Activated CD4-positive, alpha-beta T cell treated with anti-CD3 and anti-CD28 coated beads, Interleukin-2, Interleukin-4, amounts not matched to agents 100 ng/mL and 50 ng/mL, durations not matched to agents 16 hours and 8 hours (primary cell): ENCODE measurements around the gene LBP.
A peak's percentile ranks its signal among the peaks of the same experiment; 100 is the strongest.
"Not testable (repeated sequence)": the region's sequence is repeated elsewhere in the genome, so short reads cannot be mapped to it uniquely, and the experiment has no call there.

Experiments used
- DNase-seq: peaks from one replicate; pipeline ENCODE4 v3.0.0-alpha.2; 2020; ENCODE audit warnings: low spot score

Gene LBP

DNA sequence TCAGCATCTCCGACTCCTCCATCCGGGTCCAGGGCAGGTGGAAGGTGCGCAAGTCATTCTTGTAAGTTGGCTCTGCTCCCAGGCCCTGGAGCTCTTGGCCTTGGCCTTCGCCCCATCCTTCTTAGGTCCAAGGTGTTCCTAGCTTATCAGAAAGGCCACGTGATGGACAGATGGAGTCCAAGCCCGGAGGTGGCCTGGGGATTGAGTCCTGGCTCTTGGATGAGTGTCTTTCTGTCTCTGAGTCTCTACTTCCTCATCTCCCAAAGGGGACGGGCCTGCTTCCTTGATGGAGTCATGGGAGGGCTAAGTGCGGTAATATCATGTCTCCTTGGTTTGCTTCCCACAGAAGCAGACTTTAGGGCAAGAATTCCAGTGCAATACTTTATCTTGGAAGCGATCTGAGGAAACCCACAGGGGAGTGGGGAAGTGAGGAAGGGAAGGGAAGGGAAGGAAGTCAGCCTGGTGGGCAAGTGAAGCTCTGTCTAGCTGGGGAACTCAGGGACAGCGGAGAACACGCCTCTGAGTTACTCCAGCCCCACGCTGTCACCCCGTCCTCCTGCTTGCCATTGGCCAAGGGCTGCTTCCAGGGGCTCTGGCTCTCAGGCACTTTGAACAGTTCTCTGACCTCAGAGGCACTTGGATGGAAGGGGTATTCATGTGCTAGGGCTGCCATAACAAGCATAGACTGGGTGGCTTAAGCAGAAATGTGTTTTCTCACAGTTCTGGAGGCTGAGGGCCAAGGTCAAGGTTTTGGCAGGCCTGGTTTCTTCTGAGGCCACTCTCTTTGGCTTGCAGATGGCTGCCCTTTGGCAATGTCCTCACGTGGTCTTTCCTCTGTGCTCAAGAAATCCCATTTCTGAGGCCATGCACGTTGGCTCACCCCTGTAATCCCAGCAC lies 4.8 kb downstream of the LBP start:
- DNase-seq, result no peak

GRCh38 chr20:38353316-38353715 lies 7.0 kb downstream of the LBP start:
- DNase-seq, result no peak

DNA sequence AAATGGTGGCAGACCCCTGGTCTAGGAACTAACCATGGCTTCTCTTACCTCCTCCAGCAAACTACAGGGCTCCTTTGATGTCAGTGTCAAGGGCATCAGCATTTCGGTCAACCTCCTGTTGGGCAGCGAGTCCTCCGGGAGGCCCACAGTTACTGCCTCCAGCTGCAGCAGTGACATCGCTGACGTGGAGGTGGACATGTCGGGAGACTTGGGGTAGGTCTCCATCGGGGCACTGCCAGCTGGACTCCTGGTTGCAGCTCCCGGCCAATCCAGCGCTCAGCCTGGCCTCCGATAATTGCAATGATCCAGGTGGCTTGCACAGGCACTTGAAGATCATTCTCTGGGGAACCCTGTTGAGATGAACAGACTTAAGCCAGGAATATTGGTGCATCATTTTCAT lies 7.9 kb downstream of the LBP start:
- no peak for DNase-seq

DNA sequence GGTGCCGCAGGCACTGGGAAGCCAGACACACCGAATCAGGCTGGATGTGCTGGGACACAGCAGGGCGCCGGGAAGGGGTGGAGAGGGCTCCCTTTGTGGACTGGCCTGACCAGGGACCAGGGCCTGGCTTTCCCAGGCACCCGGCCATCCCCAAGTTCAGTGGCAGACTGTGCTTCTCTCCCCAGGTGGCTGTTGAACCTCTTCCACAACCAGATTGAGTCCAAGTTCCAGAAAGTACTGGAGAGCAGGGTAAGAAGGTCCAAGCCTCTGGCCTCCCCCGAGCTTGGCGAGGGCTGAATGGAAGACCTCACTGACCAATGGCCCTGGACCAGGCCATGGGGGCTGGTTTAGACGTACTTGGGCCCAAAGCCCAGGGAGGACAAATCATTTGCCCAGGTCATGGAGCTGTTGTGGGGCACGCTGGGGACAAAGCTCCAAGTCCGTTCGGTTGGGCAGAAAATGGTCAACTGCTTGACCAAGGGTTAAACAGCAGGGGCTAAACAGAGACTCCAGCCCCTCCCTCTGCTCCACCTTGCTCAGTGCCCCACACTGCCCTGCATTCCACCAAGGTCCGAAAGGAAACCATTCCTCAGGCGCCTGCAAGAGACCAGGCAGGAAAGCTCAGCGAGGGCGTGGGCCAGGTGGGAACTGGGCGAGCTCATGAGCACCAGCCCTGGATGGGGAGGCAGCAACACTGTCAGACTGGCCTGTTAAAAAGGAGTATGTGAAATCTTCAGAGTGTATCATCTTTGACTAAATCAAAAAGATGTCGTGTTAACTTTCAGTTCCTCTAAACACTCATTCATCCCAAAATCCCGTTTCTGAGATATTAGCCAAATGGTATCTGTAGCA lies 9.1 kb downstream of the LBP start:
- DNase-seq, result no peak

DNA sequence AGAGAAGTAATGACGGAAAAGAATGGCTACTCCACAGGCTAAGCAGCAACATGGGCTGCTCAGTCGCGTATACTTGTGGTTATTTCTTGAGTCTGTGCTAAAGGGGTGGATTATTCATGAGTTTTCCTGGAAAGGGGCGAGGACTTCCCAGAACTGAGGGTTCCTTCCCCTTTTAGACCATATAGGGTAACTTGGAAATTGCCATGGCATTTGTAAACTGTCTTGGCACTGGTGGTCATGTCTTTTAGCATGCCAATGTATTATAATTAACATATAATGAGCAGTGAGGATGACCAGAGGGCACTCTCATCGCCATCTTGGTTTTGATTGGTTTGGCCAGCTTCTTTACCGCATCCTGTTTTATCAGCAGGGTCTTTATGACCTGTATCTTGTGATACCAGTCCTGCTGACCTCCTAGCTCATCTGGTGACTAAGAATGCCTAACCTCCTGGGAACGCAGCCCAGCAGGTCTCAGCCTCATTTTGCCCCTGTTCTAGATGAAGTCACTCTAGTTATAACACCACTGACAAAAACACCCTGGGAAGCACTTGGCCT lies 11.4 kb downstream of the LBP start:
- DNase-seq, result peak; percentile 13

GRCh38 chr20:38358556-38358955 lies 12.3 kb downstream of the LBP start:
- no peak for DNase-seq

DNA sequence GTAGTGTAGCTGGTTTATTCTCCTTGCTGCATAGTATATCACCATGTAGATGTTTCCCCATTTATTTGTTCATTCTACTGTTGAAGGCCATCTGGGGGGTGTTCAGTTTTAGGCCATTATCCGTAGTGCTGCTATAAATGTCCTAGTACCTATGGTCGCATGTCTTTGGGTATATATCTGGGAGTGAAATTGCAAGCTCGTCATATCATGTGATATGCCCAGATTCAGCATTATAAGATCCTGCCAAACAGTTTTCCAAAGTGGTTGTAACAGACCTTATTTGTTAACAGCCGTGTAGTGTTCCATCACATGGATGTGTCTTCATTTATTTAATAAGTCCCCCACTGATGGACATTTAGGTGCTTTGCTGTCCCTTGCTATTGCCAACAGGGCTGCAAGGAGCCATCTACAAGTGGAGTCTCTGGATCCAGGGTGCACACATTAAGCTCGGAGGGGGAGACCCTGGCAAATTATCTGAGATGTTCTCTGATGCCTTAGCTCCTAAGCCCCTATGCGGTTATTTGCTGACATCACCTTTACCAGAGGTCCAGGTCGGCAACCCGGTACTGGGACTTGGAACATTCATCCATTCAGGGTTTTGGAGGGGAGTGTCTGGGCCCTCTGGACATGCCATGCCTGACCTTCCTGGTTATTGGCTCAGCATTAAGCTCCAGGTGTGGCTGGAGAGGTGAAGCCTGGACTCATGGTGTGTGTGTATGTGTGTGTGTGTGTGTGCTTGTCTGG lies 16.9 kb downstream of the LBP start:
- DNase-seq, result no peak

- peak; percentile 12 for DNase-seq
These were observed 23.1 kb downstream of the LBP start for GRCh38 chr20:38369389-38369788.

DNA sequence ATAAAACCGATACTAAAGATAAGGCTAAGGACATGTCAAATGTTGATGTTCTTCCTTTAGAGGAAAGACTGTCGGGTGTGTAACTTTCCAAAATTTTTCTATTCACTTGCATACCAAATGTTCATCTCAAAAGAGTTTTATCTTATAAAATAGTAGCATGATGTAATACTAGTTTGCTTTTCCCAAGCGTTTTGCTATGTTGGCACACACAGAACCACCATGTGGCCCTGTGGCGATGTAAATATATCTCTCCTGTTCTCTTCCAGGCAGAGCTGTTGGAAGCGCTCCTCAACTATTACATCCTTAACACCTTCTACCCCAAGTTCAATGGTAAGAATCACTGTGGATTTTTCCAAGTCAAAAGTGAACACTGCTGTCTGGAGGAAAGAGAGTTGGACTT lies 26.5 kb downstream of the LBP start:
- DNase-seq, result no peak

DNA sequence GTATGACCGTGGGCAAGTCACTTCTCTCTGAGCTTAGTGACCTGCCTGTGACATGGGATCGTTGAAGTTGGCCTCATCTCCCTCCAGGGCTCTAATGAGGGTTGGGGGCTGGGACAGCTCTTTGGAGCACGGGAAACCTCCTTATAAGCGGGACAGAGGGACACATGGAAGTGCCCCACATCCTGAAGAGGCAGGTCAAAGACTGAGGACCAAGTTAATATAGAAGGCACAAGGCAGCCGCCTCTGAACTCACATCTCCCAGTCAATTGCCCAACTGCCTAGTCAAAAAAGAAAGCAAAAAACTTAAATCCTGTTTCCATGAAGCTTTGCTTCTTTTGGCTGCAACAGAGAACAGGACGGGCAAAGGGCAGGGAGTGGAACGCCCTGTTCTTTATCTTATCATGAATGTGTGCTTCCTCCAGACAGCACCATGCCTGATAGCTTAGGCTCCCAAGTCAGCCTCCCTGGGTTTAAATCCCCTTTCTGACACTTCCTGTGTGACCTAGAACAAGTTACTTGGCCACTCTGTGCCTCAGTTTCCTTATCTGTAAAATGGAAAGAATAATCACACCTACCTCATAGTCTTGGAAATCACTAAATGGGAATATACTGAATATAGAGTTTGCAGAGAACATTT lies 27.1 kb downstream of the LBP start:
- DNase-seq, result no peak

GRCh38 chr20:38373898-38374297 lies 27.6 kb downstream of the LBP start:
- no peak for DNase-seq

DNA sequence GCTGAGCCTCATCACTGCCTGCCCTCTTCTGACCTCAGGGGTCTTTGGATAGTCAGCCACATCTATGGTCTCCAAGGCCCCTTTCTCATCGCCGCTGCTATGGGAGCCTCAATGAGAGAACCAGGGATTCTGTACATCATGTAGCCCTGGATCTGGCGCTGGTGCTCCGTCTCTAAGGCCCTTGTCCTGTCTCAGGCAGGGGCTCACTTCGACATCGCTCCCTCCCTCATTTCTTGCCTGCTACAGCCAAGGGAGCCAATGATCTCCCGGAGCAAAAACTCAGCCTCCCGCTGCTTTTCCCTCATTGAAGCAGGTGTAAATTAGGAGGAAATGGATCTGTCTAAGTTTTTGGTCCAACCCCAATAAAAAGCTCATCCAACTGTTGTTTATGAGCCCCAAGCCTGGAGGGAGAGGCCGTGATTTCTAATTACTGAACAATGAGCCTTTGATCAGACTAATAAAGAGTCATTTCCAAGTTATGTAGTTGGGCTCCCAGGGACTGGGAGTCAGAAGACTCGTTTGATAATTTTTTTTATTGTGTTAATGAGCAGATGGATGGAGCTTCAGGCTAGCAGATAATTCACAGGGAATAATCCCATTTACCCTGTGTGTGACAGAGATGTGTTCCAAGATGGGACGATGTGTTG lies 30.9 kb downstream of the LBP start:
- DNase-seq, result no peak

DNA sequence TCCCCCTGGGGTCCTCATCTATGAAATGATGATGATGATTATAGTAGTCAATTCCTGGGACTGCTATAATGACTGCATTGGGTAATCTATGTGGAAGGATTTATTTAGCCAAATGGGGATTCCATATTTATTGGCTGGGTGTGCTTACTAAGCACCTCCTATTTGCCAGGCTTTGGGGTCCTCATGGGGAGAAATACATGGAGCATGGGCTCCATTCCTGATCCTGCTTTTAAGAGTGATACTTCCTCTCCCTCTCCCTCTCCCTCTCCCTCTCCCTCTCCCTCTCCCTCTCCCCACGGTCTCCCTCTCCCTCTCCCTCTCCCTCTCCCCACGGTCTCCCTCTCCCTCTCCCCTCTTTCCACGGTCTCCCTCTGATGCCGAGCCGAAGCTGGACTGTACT lies 31.6 kb downstream of the LBP start:
- DNase-seq, result not testable (repeated sequence)

GRCh38 chr20:38383147-38383546 lies 36.9 kb downstream of the LBP start:
- no peak for DNase-seq

GRCh38 chr20:38386004-38386403 lies 39.7 kb downstream of the LBP start:
- no peak for DNase-seq

GRCh38 chr20:38386851-38387250 lies 40.6 kb downstream of the LBP start:
- no peak for DNase-seq

DNA sequence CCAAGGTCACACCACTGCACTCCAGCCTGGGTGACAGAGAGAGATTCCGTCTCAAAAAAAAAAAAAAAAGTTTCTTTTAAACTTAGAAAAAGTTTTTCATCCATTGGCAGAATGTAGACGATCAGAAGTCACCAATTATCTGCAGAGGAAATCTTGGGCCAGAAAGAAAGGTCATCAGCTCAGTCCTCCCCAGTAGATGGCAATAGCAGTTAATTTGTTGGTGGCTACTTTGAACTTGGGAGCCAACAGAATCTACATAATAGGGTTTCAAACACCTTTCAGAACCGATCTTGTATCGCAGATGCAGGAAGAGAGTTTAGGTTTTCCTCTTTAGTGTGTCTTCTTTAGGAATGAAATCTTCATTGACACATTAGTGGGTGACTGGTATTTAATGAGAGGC lies 41.7 kb downstream of the LBP start:
- DNase-seq, result no peak

DNA sequence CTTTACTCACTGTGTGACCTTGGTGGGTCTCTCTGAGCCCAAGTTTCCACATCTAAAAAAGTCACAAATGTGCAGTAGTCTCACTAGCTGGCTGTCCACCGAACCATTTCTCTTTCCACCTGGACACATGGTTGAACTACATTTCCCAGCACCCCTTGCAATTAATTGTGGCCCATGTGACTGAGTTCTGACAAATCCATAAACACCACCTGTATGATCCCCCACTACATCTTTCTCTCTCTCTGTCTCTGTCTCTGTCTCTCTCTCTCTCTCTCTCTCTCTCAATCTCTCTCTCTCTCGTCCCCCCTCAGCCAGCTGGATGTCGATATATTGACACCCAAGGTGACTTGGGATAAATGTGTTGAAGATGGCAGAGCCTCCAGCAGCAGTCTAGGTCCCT lies 46.1 kb downstream of the LBP start:
- DNase-seq, result no peak

DNA sequence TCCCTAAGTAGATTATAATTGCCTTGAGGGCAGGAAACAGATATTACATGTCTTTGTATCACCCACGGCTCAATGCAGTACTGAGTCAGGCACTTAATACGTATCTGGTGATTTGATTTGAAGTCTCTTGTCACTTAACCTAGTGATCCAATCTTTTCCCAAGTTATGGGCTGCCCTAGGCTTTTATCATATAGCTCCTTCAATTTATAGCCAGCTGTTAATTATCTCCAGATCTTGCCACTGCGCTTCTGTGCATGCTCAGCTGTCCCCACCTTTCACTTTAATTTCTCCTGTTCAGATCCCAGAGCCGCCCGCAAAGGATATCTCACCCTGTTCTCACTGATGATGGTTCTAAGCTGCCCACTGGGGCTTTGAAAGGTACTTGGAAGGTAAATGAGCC lies 47.0 kb downstream of the LBP start:
- DNase-seq, result no peak

DNA sequence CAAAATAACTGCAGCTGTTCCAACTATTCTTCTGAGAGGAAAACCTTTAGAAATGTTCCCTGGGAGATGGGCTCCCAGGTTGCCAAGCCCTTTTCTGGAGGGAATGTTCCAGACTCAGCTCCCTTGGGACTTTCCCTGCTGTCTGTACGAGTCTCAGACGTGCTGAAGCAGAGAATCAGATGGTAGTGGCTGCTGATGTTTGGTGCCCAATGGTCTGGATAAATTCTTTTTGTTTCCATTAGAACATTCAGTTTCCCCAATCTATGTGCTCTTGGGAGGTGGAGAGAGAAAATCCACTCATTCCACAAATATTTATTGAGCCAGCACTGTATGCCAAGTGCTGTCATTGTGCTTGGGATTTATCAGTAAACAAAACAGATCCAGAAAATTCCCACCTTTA lies 48.9 kb downstream of the LBP start:
- no peak for DNase-seq

DNA sequence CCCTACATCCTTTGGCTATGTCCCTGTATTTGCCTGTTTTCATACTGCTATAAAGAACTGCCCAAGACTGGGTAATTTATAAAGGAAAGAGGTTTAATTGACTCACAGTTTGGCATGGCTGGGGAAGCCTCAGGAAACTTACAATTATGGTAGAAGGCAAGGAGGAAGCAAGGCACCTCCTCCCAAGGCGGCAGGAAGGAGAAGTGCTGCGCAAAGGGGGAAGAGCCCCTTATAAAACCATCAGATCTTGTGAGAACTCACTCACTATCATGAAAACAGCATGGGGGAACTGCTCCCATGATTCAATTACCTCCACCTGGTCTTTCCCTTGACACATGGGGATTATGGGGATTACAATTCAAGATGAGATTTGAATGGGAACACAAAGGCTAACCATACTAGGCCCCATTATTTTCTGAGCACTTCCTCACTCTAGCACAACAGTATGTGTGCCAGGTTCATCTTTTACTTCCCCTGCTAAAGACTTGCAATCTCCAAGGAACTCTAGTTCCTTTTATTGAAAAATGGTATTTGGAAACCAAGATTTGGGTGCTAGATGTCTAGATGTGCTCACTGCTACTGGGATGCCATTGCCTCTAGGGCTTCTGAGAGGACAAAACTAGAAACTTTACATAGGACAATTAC lies 49.6 kb downstream of the LBP start:
- DNase-seq, result not testable (repeated sequence)
